WERI-Rb-1 (cell line): Measurements from ENCODE around the gene CLDND2.

ENCODE experiments used
- DNase-seq: peaks from one replicate; pipeline ENCODE4 v3.0.0-alpha.2; 2020
- H3K27ac ChIP-seq: fragments of 250-450 bp; sonication (Bioruptor Pico); 2 replicates; pipeline ENCODE4 v1.5.1; 2020; ENCODE audit warnings: mild to moderate bottlenecking, moderate library complexity
- H3K27me3 ChIP-seq: fragments of 250-450 bp; sonication (Bioruptor Pico); 2 replicates; pipeline ENCODE4 v1.5.1; 2021; ENCODE audit warnings: mild to moderate bottlenecking, low read depth, moderate library complexity; ENCODE audit not compliant: insufficient read depth, severe bottlenecking
- H3K36me3 ChIP-seq: fragments of 250-450 bp; sonication (Bioruptor Pico); 2 replicates; pipeline ENCODE4 v1.5.1; 2020; ENCODE audit warnings: mild to moderate bottlenecking, moderate library complexity
- H3K4me3 ChIP-seq: 2 replicates; pipeline ENCODE4 v1.5.1; 2011; ENCODE audit warnings: low read depth, mild to moderate bottlenecking, control low read depth, low read length
- H3K9me3 ChIP-seq: fragments of 250-450 bp; sonication (Bioruptor Pico); 2 replicates; pipeline ENCODE4 v1.5.1; 2021; ENCODE audit warnings: mild to moderate bottlenecking, moderate library complexity; ENCODE audit not compliant: severe bottlenecking
- TF ChIP-seq, protein P1 (sequence below): IDR thresholded peaks from 2 replicates; pipeline ENCODE4 v1.5.1; 2011; ENCODE audit warnings: low read depth, mild to moderate bottlenecking, control low read depth, inconsistent platforms, low read length

The CLDND2 gene

DNA sequence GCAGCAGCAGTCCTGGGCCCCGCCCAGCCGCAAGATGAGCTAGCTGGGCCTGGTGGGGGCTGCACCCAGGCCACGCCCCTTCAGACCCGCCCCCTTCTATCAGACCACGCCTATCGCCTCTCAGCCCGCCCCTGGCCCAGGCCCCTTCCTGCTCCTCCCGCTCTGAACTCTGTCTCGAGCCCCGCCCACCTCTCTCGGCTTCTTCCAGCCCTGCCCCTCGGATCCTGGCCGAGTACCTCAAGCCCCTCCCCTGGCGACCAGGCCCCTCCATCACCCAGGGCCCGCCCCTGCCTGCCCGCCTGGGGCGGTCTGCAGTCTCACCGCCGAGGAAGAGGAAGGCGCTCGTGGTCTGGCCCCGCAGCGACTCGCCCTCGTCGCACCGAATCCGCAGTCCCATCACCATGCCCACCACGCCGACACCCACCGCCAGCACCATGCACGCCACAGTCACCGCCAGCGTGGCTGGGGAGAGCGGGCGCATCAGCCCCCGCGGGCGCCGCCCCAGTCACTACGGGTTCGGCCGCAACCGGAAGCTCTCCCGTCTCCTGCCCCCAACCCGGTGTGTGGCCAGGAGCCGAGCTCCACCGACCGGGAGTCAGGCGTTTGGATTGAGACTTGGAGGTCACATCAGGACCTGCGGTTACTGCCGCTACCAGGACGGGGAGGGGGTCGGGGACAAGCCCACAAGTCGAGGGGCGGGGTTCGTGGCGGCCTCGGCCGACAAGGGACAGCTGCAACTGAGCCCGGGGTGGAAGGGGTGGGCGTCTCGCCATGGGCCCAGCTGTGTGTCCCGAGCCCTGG lies 1.0 kb downstream of the CLDND2 start:
- peak; percentile 99 for DNase-seq
- Histone ChIP-seq H3K9me3 (no peaks in the 10 kb centered on the region), H3K36me3 (no peaks in the 10 kb centered on the region), H3K27ac (peak overlapping the region; percentile 86), H3K4me3 (peak overlapping the region; percentile 60), H3K27me3 (no peaks in the 10 kb centered on the region)
- TF ChIP-seq, protein P1, sequence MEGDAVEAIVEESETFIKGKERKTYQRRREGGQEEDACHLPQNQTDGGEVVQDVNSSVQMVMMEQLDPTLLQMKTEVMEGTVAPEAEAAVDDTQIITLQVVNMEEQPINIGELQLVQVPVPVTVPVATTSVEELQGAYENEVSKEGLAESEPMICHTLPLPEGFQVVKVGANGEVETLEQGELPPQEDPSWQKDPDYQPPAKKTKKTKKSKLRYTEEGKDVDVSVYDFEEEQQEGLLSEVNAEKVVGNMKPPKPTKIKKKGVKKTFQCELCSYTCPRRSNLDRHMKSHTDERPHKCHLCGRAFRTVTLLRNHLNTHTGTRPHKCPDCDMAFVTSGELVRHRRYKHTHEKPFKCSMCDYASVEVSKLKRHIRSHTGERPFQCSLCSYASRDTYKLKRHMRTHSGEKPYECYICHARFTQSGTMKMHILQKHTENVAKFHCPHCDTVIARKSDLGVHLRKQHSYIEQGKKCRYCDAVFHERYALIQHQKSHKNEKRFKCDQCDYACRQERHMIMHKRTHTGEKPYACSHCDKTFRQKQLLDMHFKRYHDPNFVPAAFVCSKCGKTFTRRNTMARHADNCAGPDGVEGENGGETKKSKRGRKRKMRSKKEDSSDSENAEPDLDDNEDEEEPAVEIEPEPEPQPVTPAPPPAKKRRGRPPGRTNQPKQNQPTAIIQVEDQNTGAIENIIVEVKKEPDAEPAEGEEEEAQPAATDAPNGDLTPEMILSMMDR: no peak

GRCh38 chr19:51367255-51367564 lies 1.6 kb downstream of the CLDND2 start:
- peak overlapping the region; percentile 60 for H3K4me3 ChIP-seq
- no peak for DNase-seq
- TF ChIP-seq, protein P1: no peak
- H3K9me3 ChIP-seq: no peaks in the 10 kb centered on the region
- H3K27me3 ChIP-seq: no peaks in the 10 kb centered on the region
- peak overlapping the region; percentile 86 for H3K27ac ChIP-seq
- no peaks in the 10 kb centered on the region for H3K36me3 ChIP-seq

- peak overlapping the region; percentile 86 for H3K27ac ChIP-seq
- H3K36me3 ChIP-seq: no peaks in the 10 kb centered on the region
- H3K4me3 ChIP-seq: peak overlapping the region; percentile 60
- peak; percentile 99 for DNase-seq
- H3K9me3 ChIP-seq: no peaks in the 10 kb centered on the region
- no peaks in the 10 kb centered on the region for H3K27me3 ChIP-seq
- TF ChIP-seq, protein P1: no peak
Measured at GRCh38 chr19:51366389-51367254, 2.2 kb downstream of the CLDND2 start.

DNA sequence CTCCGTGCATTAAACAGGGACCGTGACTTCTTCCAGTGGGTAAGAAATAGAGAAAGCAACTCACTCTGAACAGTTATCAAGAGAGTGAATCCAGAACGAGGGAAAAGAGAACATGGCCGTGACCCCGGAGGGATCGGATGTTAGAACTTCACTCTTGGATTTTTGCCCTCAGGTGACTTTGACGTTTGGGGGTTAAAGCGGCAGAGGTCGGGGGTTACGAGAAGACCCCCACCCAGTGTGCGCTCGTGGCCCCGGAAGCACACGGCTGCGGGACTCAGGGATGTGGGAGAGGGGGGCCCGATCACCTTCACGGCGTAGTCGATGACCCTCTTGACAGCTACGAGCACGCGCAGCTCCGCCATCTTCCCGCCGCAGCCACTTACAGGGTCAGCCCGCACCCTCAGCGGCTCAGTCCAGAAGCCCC lies 2.8 kb downstream of the CLDND2 start, which contains the start of gene ETFB:
Gene ETFB, minus strand, starts transcription at position 424 of the 424 bp plus-strand sequence. Its CDS starts 62 bp downstream, at position 362.
- Histone ChIP-seq H3K27me3 (no peaks in the 10 kb centered on the region), H3K27ac (peak within 1 kb of the TSS; percentile 90), H3K4me3 (peak within 1 kb of the TSS; percentile 71), H3K9me3 (no peaks in the 10 kb centered on the region), H3K36me3 (no peaks in the 10 kb centered on the region)
- DNase-seq: no peak
- TF ChIP-seq, protein P1: no peak

DNA sequence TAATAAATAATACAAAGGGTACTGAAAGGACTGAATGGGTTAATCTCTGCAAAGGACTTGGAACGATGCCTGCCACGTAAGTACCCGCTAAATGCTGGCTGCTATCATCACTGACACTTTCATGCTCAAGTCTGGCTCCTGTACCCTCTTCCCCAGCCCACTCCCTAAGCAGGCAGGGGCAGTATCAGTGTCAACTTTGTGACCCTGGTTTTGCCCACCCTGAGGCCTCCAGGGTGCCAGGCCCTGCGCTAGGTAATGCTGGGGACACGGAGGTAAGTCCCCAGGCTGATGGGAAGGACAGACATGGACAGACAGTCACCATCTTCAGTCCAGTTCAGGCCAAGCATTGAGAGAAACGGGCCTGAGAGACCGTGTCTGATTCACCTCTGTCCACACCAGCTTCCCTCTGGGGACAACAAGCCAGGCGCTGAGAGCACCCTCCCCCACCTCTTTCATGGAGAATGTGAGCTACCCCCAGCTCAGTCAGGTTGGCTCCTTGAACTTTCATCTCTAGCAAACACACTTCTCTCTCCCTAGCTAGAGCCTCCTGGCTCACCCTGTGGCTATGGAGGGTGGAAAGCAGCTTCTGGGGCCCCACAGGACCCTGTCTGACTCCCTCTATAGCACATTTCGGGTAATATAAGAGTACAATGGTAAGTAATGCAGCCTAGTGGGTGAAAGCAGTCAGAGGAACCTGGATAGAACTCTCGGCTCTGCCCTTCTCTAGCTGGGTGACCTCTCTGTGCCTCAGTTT lies 3.4 kb downstream of the CLDND2 start:
- H3K9me3 ChIP-seq: no peaks in the 10 kb centered on the region
- TF ChIP-seq, protein P1: no peak
- H3K27me3 ChIP-seq: no peaks in the 10 kb centered on the region
- peak overlapping the region; percentile 71 for H3K4me3 ChIP-seq
- no peaks in the 10 kb centered on the region for H3K36me3 ChIP-seq
- H3K27ac ChIP-seq: peak overlapping the region; percentile 90
- no peak for DNase-seq
